AG10803 (cell line): ENCODE data around the gene SMOC2.

Experiments
- DNase-seq: peaks from one replicate; pipeline ENCODE4 v3.0.0; 2010; ENCODE audit warnings: low read depth
- H3K4me3 ChIP-seq: 2 replicates; pipeline ENCODE4 v1.5.1; 2011; ENCODE audit warnings: mild to moderate bottlenecking, low read length, control low read depth
- CTCF ChIP-seq: conservative IDR thresholded peaks from 2 replicates; pipeline ENCODE4 v1.5.1; 2011; ENCODE audit warnings: mild to moderate bottlenecking, low read length, control low read depth, inconsistent platforms

The SMOC2 gene

GRCh38 chr6:168666699-168667427 lies 225.9 kb downstream of the SMOC2 start:
- no peak for TF ChIP-seq CTCF
- DNase-seq, result no peak
- no peak overlapping the region for H3K4me3 ChIP-seq

DNA sequence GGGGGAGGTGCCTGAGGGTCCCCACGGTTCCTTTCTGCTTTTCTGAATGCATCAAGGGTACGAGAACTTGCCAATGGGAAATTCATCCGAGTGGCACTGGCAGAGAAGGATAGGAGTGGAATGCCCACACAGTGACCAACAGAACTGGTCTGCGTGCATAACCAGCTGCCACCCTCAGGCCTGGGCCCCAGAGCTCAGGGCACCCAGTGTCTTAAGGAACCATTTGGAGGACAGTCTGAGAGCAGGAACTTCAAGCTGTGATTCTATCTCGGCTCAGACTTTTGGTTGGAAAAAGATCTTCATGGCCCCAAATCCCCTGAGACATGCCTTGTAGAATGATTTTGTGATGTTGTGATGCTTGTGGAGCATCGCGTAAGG lies 226.4 kb downstream of the SMOC2 start:
- TF ChIP-seq CTCF, result no peak
- no peak overlapping the region for H3K4me3 ChIP-seq
- DNase-seq, result no peak

DNA sequence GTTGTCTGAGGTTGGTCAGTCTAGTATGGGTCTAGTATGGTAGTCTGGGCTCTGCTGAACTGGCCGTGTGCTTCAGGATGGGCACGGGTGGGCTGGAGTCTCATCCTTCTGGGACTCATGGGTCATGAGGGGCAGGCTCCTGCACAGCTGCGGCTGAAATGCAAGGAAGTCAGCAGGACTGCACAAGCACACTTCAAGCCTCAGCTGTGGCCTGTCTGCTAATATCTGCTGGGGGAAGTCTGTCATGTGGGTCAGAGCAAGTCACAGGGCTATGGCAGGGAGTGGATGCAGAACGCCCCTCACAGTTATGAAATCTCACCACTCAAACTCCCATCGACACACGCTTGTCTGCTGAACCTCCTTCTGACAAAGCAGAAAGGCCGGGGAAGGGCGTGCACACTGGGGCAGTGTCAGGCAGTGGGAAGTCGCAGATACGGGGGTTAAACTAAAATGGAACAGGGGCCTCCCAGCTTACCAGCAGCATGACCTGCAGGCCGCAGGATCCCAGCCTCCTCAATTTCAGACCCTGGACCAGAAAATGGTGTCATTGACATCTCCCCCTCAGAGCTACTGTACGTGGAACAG lies 229.5 kb downstream of the SMOC2 start:
- no peak for TF ChIP-seq CTCF
- no peak for DNase-seq
- no peak overlapping the region for H3K4me3 ChIP-seq

- TF ChIP-seq CTCF, result no peak
- H3K4me3 ChIP-seq, result no peak overlapping the region
- no peak for DNase-seq
Observed at GRCh38 chr6:168671028-168671862, 230.3 kb downstream of the SMOC2 start.

GRCh38 chr6:168671863-168672546 lies 231.0 kb downstream of the SMOC2 start:
- DNase-seq, result no peak
- TF ChIP-seq CTCF, result no peak
- no peak overlapping the region for H3K4me3 ChIP-seq

GRCh38 chr6:168674595-168674994 lies 233.6 kb downstream of the SMOC2 start:
- no peak overlapping the region for H3K4me3 ChIP-seq
- DNase-seq, result no peak
- no peak for TF ChIP-seq CTCF
